Activated B cell treated with CpG ODN at 0.5 μM for 24 hours (primary cell): ENCODE data around the gene CDH12. TPM values are rescaled to one million over a fixed set of nuclear protein-coding genes. Genes with fewer than 3 reads are reported as not detected.

Source experiments
- ATAC-seq: fragments of 200-7000 bp; cut with Tn5 transposase; one replicate; pipeline ENCODE4 v1.10.0; 2021; ENCODE audit warnings: low read depth, mild to moderate bottlenecking, moderate library complexity
- CTCF ChIA-PET: fragments of 350-600 bp; sonication (Branson Sonifier 250); formaldehyde crosslinking; loops from one replicate; lab custom pipeline; 2021; ENCODE audit warnings: antibody characterized with exemption; lab: Charles Lee
- POLR2A ChIA-PET: fragments of 350-600 bp; sonication (Branson Sonifier 250); formaldehyde crosslinking; loops from one replicate; lab custom pipeline; 2021; ENCODE audit warnings: antibody characterized with exemption; lab: Charles Lee
- DNase-seq: peaks from one replicate; pipeline ENCODE4 v3.0.0; 2022
- H3K27ac Mint-ChIP-seq: one replicate; pipeline ENCODE4 v1.8.0; 2020; ENCODE audit warnings: mixed read lengths
- H3K27me3 Mint-ChIP-seq: one replicate; pipeline ENCODE4 v1.8.0; 2021; ENCODE audit warnings: mixed read lengths
- H3K36me3 Mint-ChIP-seq: one replicate; pipeline ENCODE4 v1.8.0; 2021; ENCODE audit warnings: low read depth, mixed read lengths
- H3K4me1 Mint-ChIP-seq: one replicate; pipeline ENCODE4 v1.8.0; 2021; ENCODE audit warnings: mixed read lengths
- H3K4me3 Mint-ChIP-seq: one replicate; pipeline ENCODE4 v1.8.0; 2020; ENCODE audit warnings: mild to moderate bottlenecking, mixed read lengths
- H3K9me3 Mint-ChIP-seq: one replicate; pipeline ENCODE4 v1.8.0; 2020; ENCODE audit warnings: mixed read lengths
- CTCF ChIP-seq: fragments of 200-600 bp; IDR thresholded peaks from one replicate; pipeline ENCODE4 v1.8.0; 2022; ENCODE audit warnings: antibody characterized with exemption, mild to moderate bottlenecking
- intact Hi-C: fragments of 100-400 bp; cut with micrococcal nuclease; formaldehyde crosslinking; loops from one replicate; pipeline ENCODE4 v1.15.1; 2024
- total RNA-seq: library from RNA; stranded (reverse); gene quantifications from 2 replicates; pipeline ENCODE4 v1.2.3, GENCODE V29; 2022

The CDH12 gene
- total RNA-seq, 1 donor from 2014 or later = not detected

- DNase-seq = no peak
- ChIA-PET CTCF (no interaction called here), POLR2A (no interaction called here)
- no peaks in the 10 kb centered on the region for H3K4me1 Mint-ChIP-seq
- intact Hi-C loops = no loop called here
- H3K27me3 Mint-ChIP-seq = no peaks in the 10 kb centered on the region
- TF ChIP-seq CTCF = no peak
- no peaks in the 10 kb centered on the region for H3K36me3 Mint-ChIP-seq
- no peak for ATAC-seq
- H3K4me3 Mint-ChIP-seq = no peak overlapping the region
- no peak overlapping the region for H3K27ac Mint-ChIP-seq
- H3K9me3 Mint-ChIP-seq = no peaks in the 10 kb centered on the region
Observed at GRCh38 chr5:21807953-21808352, 1045.2 kb downstream of the CDH12 start.

- no peak for DNase-seq
- Mint-ChIP-seq H3K9me3 (no peaks in the 10 kb centered on the region), H3K4me3 (no peak overlapping the region), H3K27me3 (no peaks in the 10 kb centered on the region), H3K27ac (no peak overlapping the region), H3K4me1 (no peaks in the 10 kb centered on the region), H3K36me3 (no peaks in the 10 kb centered on the region)
- no peak for ATAC-seq
- TF ChIP-seq CTCF = no peak
- POLR2A ChIA-PET = no interaction called here
- CTCF ChIA-PET = no interaction called here
- intact Hi-C loops = no loop called here
Observed at GRCh38 chr5:21806943-21807342, 1046.2 kb downstream of the CDH12 start.

GRCh38 chr5:21806271-21806670, 1046.9 kb downstream of the CDH12 start:
- CTCF ChIA-PET = no interaction called here
- H3K4me3 Mint-ChIP-seq = no peak overlapping the region
- no peaks in the 10 kb centered on the region for H3K9me3 Mint-ChIP-seq
- POLR2A ChIA-PET = no interaction called here
- DNase-seq = no peak
- intact Hi-C loops = no loop called here
- no peaks in the 10 kb centered on the region for H3K4me1 Mint-ChIP-seq
- no peak overlapping the region for H3K27ac Mint-ChIP-seq
- H3K36me3 Mint-ChIP-seq = no peaks in the 10 kb centered on the region
- ATAC-seq = no peak
- no peaks in the 10 kb centered on the region for H3K27me3 Mint-ChIP-seq
- TF ChIP-seq CTCF = no peak

GRCh38 chr5:21802869-21803490, 1050.2 kb downstream of the CDH12 start:
- no peaks in the 10 kb centered on the region for H3K27me3 Mint-ChIP-seq
- DNase-seq (no peak), ATAC-seq (no peak)
- H3K27ac Mint-ChIP-seq = no peak overlapping the region
- H3K9me3 Mint-ChIP-seq = no peaks in the 10 kb centered on the region
- intact Hi-C loops = no loop called here
- H3K4me3 Mint-ChIP-seq = no peak overlapping the region
- no peaks in the 10 kb centered on the region for H3K4me1 Mint-ChIP-seq
- ChIA-PET CTCF (no interaction called here), POLR2A (no interaction called here)
- no peaks in the 10 kb centered on the region for H3K36me3 Mint-ChIP-seq
- no peak for TF ChIP-seq CTCF

- Mint-ChIP-seq H3K27me3 (no peaks in the 10 kb centered on the region), H3K9me3 (no peaks in the 10 kb centered on the region), H3K4me1 (no peaks in the 10 kb centered on the region), H3K36me3 (no peaks in the 10 kb centered on the region), H3K4me3 (no peak overlapping the region), H3K27ac (no peak overlapping the region)
- CTCF ChIA-PET = no interaction called here
- POLR2A ChIA-PET = no interaction called here
- no peak for TF ChIP-seq CTCF
- intact Hi-C loops = no loop called here
- DNase-seq = no peak
- ATAC-seq = no peak
Observed at GRCh38 chr5:21802100-21802499, 1051.0 kb downstream of the CDH12 start.
